DND-41 (cell line): Measurements from ENCODE around the gene CALN1.

Experiments used
- EZH2 ChIP-seq: IDR thresholded peaks from 3 replicates; pipeline ENCODE4 v1.6.1; 2012; ENCODE audit warnings: borderline replicate concordance, low read depth, mild to moderate bottlenecking, moderate library complexity, low read length, inconsistent platforms; ENCODE audit not compliant: severe bottlenecking
- TF ChIP-seq, protein P1 (sequence below): IDR thresholded peaks from 2 replicates; pipeline ENCODE4 v1.5.1; 2012; ENCODE audit warnings: borderline replicate concordance, low read length, moderate library complexity, mild to moderate bottlenecking; ENCODE audit not compliant: poor library complexity, severe bottlenecking; ENCODE audit errors: extremely low read depth

- TF ChIP-seq, protein P1, sequence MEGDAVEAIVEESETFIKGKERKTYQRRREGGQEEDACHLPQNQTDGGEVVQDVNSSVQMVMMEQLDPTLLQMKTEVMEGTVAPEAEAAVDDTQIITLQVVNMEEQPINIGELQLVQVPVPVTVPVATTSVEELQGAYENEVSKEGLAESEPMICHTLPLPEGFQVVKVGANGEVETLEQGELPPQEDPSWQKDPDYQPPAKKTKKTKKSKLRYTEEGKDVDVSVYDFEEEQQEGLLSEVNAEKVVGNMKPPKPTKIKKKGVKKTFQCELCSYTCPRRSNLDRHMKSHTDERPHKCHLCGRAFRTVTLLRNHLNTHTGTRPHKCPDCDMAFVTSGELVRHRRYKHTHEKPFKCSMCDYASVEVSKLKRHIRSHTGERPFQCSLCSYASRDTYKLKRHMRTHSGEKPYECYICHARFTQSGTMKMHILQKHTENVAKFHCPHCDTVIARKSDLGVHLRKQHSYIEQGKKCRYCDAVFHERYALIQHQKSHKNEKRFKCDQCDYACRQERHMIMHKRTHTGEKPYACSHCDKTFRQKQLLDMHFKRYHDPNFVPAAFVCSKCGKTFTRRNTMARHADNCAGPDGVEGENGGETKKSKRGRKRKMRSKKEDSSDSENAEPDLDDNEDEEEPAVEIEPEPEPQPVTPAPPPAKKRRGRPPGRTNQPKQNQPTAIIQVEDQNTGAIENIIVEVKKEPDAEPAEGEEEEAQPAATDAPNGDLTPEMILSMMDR, result no peak
- no peak for TF ChIP-seq EZH2
Observed at GRCh38 chr7:72394016-72394415, 18.1 kb downstream of the CALN1 start.
